Pancreas (tissue), 10 donors: ENCODE measurements around the gene RPGRIP1L. TPM values are rescaled to one million over a fixed set of nuclear protein-coding genes. Genes with fewer than 3 reads are reported as not detected.

ENCODE experiments used
- ATAC-seq, 4 donors: fragments of 200-7000 bp; cut with Tn5 transposase; one replicate each; pipeline versions ENCODE4 v1.8.0 to v1.9.1; 2020; ENCODE audit warnings: mild to moderate bottlenecking in 4 of 4, moderate library complexity in 4 of 4
- DNase-seq, 6 donors: peaks; one replicate each; pipeline ENCODE4 v3.0.0-alpha.2; 2020
- FAIRE-seq: peaks from 2 replicates; lab custom pipeline; 2012; peaks lifted over from hg19 to GRCh38; lab: Jason Lieb, UNC
- H3K27ac ChIP-seq, 4 donors: fragments of 200-600 bp; sonication (generic); 1 replicate in 3 of 4; 2 replicates in 1 of 4; pipeline versions ENCODE4 v1.5.0 to v1.8.0; 2020
- H3K27me3 ChIP-seq, 4 donors: fragments of 200-600 bp; one replicate each; pipeline ENCODE4 v1.8.0; 2021
- H3K36me3 ChIP-seq, 3 donors: fragments of 200-600 bp; sonication (generic) in 1 of 3; one replicate each; pipeline versions ENCODE4 v1.5.0 to v1.8.0; 2020 to 2021
- H3K4me1 ChIP-seq, 3 donors: fragments of 200-600 bp; one replicate each; pipeline ENCODE4 v1.8.0; 2021
- H3K4me3 ChIP-seq, 4 donors: fragments of 200-600 bp; sonication (generic) in 2 of 4; one replicate each; pipeline versions ENCODE4 v1.5.0 to v1.8.0; 2020 to 2021
- H3K9me3 ChIP-seq, 4 donors: fragments of 200-600 bp; one replicate each; pipeline ENCODE4 v1.8.0; 2021
- CTCF ChIP-seq, 4 donors: fragments of 200-600 bp; sonication (generic) in 3 of 4; IDR thresholded peaks; one replicate each; pipeline versions ENCODE4 v1.5.0 to v1.8.0; 2021; ENCODE audit warnings: antibody characterized with exemption in 4 of 4
- WGBS, 2 donors: extraction: QIAGEN DNeasy Blood & Tissue Kit; methylation state at CpG; one replicate each; pipeline ENCODE4 v1.1.7; 2013; 5-methylcytosine and 5-hydroxymethylcytosine counted together
- intact Hi-C, 3 donors: fragments of 100-400 bp; cut with DNase I; formaldehyde crosslinking; loops; one replicate each; pipeline versions ENCODE4 v1.11.1 to v1.14.2; 2022
- polyA plus RNA-seq, 2 donors: library from polyadenylated mRNA; stranded (reverse); fragments of 200-250 nt; gene quantifications; one replicate each; pipeline ENCODE4 v1.2.3, GENCODE V29; 2013
- total RNA-seq, 6 donors: library from RNA; stranded (reverse); fragmentation: NEBNext Ultra II Directional in 4 of 6; extraction: Animal tissue kit (Norgen Biotek cat#: 25700) in 4 of 6; gene quantifications; one replicate each; pipeline versions ENCODE4 v1.2.1 to v1.2.4, GENCODE V29; 2021 to 2023
- donor health status: healthy with polysubstance abuse.
- donor health status: DM: no; HTN: no; CAD: no; lungs with moderate emphysema.
- donor health status: DM: no; HTN: no; CAD: no.
- donor health status: control.
- donor health status: control.
- donor health status: Bipolar disorder and iron deficiency.
- donor health status: DM: yes; HTN: yes; CAD: no.
- donor health status: DM: no; HTN: no; CAD: no.
- donor health status: DM: no; HTN: no; CAD: no.
- donor health status: DM: yes; HTN: yes; CAD: no.

Gene RPGRIP1L
- total and polyA plus RNA-seq, 8 donors, result 1.1 to 5.2 (median 1.9) TPM

GRCh38 chr16:53549970-53550690, 153.5 kb downstream of the RPGRIP1L start:
- peak; percentile 16 to 57 (median 34) for TF ChIP-seq CTCF (IDR thresholded peaks at IDR 0.05)
- H3K9me3 ChIP-seq, result no peaks in the 10 kb centered on the region
- WGBS, 2 donors, result 22 to 23% methylated on average over 18 of the region's 18 CpGs
- no peaks in the 10 kb centered on the region for H3K27me3 ChIP-seq
- ATAC-seq (peak; percentile 80 to 97 (median 96)), FAIRE-seq (peak; percentile 67), DNase-seq (peak in 3 of 6 donors; percentile 24 to 59 (median 28))
- no peak overlapping the region for H3K27ac ChIP-seq
- H3K4me3 ChIP-seq, result no peak overlapping the region
- intact Hi-C loops, result no loop called here
- H3K36me3 ChIP-seq, result no peaks in the 10 kb centered on the region
- H3K4me1 ChIP-seq, result peaks cover 0 to 3% (median 0%) of the 10 kb centered on the region in 3 donors

Other genes starting within 250 kb of the RPGRIP1L start
- gene AKTIP, start 200.7 kb downstream of the RPGRIP1L start, total RNA-seq, result 10 to 100 TPM; 10.1 to 18.6 (median 13.2) TPM
- gene AKTIP, start 200.7 kb downstream of the RPGRIP1L start, polyA plus RNA-seq, result 10 to 100 TPM in 1 of 2 donors, 1 to 10 TPM in 1; 8.7 to 18.6 TPM
- gene FTO, start 297 bp upstream of the RPGRIP1L start, total RNA-seq, result 10 to 100 TPM; 30.1 to 45.0 (median 34.8) TPM
- gene FTO, start 297 bp upstream of the RPGRIP1L start, polyA plus RNA-seq, result 10 to 100 TPM in 1 of 2 donors, 1 to 10 TPM in 1; 7.6 to 19.0 TPM